ENCODE measurements around the gene PDIK1L. TPM values are rescaled to one million over a fixed set of nuclear protein-coding genes. Genes with fewer than 3 reads are reported as not detected.

Gene PDIK1L
- total and polyA plus RNA-seq, 2 of the 8 experiments (the other 6 are each of a cell fraction or from before 2014, with no cell fraction given): 0.95 to 4.5 TPM

DNA sequence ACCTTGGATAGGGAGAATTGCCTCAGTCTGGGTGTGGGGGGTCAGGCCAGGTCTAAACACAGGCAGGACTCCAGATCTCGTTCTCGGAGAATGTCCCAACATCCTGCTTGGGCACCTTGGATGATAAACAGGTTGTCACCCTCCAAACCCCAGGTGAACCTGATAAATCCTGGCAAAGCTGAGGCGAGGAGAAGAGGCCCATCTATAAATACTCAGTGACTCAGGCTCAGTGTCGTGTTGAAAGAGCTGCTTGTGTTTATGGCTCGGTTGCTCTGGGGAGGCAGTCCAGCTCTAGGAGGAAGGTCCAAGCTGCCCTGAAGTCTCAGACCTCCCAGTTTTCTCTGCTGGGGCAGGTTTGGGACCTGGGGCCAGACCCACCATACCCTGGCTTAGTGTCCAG, 28.4 kb upstream of the PDIK1L start:
- Histone ChIP-seq H3K14ac (ENCODE audit: insufficient read length) (no peak overlapping the region), H3K56ac (replicated peaks; ENCODE audit: insufficient read length, low read depth, low read length) (no peak overlapping the region), H3K27me3 (replicated peaks in 1 of 4; ENCODE audit: control insufficient read depth in 3 of 4, extremely low read depth in 1 of 4, insufficient read depth in 3 of 4, low read length in 3 of 4) (no peaks in the 10 kb centered on the region; a peak in 1 of 7 replicates), H3K23ac (ENCODE audit: insufficient read length) (no peak overlapping the region), H4K5ac (ENCODE audit: insufficient read length, low read depth, low read length) (no peak overlapping the region), H2BK5ac (ENCODE audit: low read depth, low read length) (no peak overlapping the region), H3K23me2 (ENCODE audit: low read depth, low read length) (no peaks in the 10 kb centered on the region), H4K20me1 (replicated peaks in 1 of 2; ENCODE audit: control insufficient read depth in 1 of 2, insufficient read depth in 2 of 2, low read length in 2 of 2) (no peaks in the 10 kb centered on the region), H3K18ac (ENCODE audit: extremely low read depth, low read length) (no peak overlapping the region), H4K8ac (ENCODE audit: extremely low read depth, insufficient read depth, low read length) (no peak overlapping the region), H2AFZ (ENCODE audit: low read length) (no peak overlapping the region), H3K4me3 (ENCODE audit: extremely low read depth in 1 of 4, insufficient read depth in 2 of 4, low read depth in 3 of 4, low read length in 4 of 4) (no peak overlapping the region), H4K91ac (replicated peaks; ENCODE audit: insufficient read length, low read length) (no peak overlapping the region), H3K79me2 (ENCODE audit: control insufficient read depth in 1 of 2, insufficient read depth in 2 of 2, low read length in 2 of 2) (no peaks in the 10 kb centered on the region), H3K36me3 (ENCODE audit: control insufficient read depth in 2 of 4, insufficient read depth in 4 of 4, low read length in 3 of 4) (no peaks in the 10 kb centered on the region), H3K4me1 (replicated peaks in 1 of 4; ENCODE audit: control insufficient read depth in 3 of 4, insufficient read depth in 4 of 4, low read length in 3 of 4) (peaks cover 0 to 9% (median 6%) of the 10 kb centered on the region in 4 experiments; a peak in 4 of 7 replicates), H3K27ac (ENCODE audit: low read depth, low read length) (no peak overlapping the region), H2BK15ac (ENCODE audit: low read length) (no peak overlapping the region), H2BK120ac (replicated peaks; ENCODE audit: low read depth, low read length) (no peak overlapping the region), H2BK20ac (ENCODE audit: low read length) (no peak overlapping the region), H3K4ac (replicated peaks; ENCODE audit: insufficient read length, low read depth, low read length) (no peak overlapping the region), H3K4me2 (ENCODE audit: insufficient read depth in 1 of 2, low read depth in 2 of 2, low read length in 2 of 2) (no peak overlapping the region), H3K79me1 (ENCODE audit: low read depth, low read length) (no peaks in the 10 kb centered on the region), H2BK12ac (ENCODE audit: low read depth, low read length) (no peak overlapping the region), H3K9ac (replicated peaks in 1 of 4; ENCODE audit: extremely low read depth in 1 of 4, low read depth in 3 of 4, low read length in 3 of 4) (no peak overlapping the region), H3K9me3 (ENCODE audit: insufficient read depth in 2 of 2, low read depth in 1 of 2, low read length in 1 of 2) (no peaks in the 10 kb centered on the region), H2AK5ac (ENCODE audit: low read depth, low read length) (no peak overlapping the region)
- 75% methylated on average over 5 of the region's 5 CpGs; no CpG with 5 or more reads in 1 of the 2 experiments for WGBS, 2 experiments (ENCODE audit: extremely low coverage in 1 of 2, insufficient coverage in 1 of 2, insufficient read length in 1 of 2, insufficient replicate concordance in 2 of 2, low coverage in 1 of 2, low lambda C conversion rate in 2 of 2, missing lambda C conversion rate in 1 of 2)
- ChIA-PET POLR2A (ENCODE audit: partially characterized antibody) (interaction anchor here (0.6 kb wide), 1 partner anchor 115 kb away, joined by 3 read pairs; no protein-coding TSS in a partner anchor), CTCF (ENCODE audit: partially characterized antibody) (interaction anchor here (1.4 to 4.6 kb wide), 4 partner anchors 11 to 47 kb away, joined by 4 to 23 read pairs (median 8); no protein-coding TSS in a partner anchor)
- no peak for FAIRE-seq
- no peak for DNase-seq (ENCODE audit: low read depth in 1 of 2, low spot score in 2 of 2)
- TF ChIP-seq SP4 (IDR thresholded peaks at IDR 0.05; ENCODE audit: low read length) (no peak), ASH2L (IDR thresholded peaks at IDR 0.05; ENCODE audit: low read length) (no peak), TAF7 (optimal IDR thresholded peaks at IDR 0.05; ENCODE audit: borderline replicate concordance, low read depth, low read length) (no peak), EGR1 (IDR thresholded peaks at IDR 0.05; ENCODE audit: borderline replicate concordance, low read depth, low read length) (no peak), GTF2F1 (IDR thresholded peaks at IDR 0.05; ENCODE audit: borderline replicate concordance, low read depth, low read length) (no peak), RAD21 (IDR thresholded peaks at IDR 0.05 in 1 of 2, conservative IDR thresholded peaks at IDR 0.05 in 1 of 2; ENCODE audit: low read depth in 2 of 2, low read length in 2 of 2) (no peak), SIX5 (IDR thresholded peaks at IDR 0.05; ENCODE audit: low read depth, low read length) (no peak), JUND (IDR thresholded peaks at IDR 0.05; ENCODE audit: low read length) (no peak)
